ENCODE data around the gene CABLES1. TPM values are rescaled to one million over a fixed set of nuclear protein-coding genes. Genes with fewer than 3 reads are reported as not detected.

The CABLES1 gene
- total RNA-seq, 4 donors from 2014 or later = 28.1 to 43.8 (median 37.6) TPM

- WGBS, 2 donors = 22 to 32% methylated on average over 10 of the region's 10 CpGs
- no peak for TF ChIP-seq POLR2A (IDR thresholded peaks at IDR 0.05)
- no peak for TF ChIP-seq CTCF (IDR thresholded peaks at IDR 0.05)
- no peak overlapping the region for H3K4me3 ChIP-seq (replicated peaks in 1 of 3)
Measured at GRCh38 chr18:23114171-23114881, 21.0 kb upstream of the CABLES1 start.

GRCh38 chr18:23114911-23115310 is 20.4 kb upstream of the CABLES1 start:
- Histone ChIP-seq H3K4me1 (peaks cover 0 to 7% of the 10 kb centered on the region in 2 donors), H3K4me3 (replicated peaks in 1 of 3) (no peak overlapping the region), H3K36me3 (no peaks in the 10 kb centered on the region), H3K9me3 (no peaks in the 10 kb centered on the region), H3K27ac (no peak overlapping the region), H3K27me3 (no peaks in the 10 kb centered on the region)
- intact Hi-C loops (cut with DNase I) = no loop called here
- WGBS, 2 donors = 43 to 59% methylated on average over 5 of the region's 5 CpGs
- DNase-seq = no peak
- TF ChIP-seq POLR2A (IDR thresholded peaks at IDR 0.05) (no peak), CTCF (IDR thresholded peaks at IDR 0.05) (no peak)

More at GRCh38 chr18:23114171-23114881, 21.0 kb upstream of the CABLES1 start:
- Histone ChIP-seq H3K9me3 (no peaks in the 10 kb centered on the region), H3K27ac (no peak overlapping the region), H3K27me3 (no peaks in the 10 kb centered on the region), H3K36me3 (no peaks in the 10 kb centered on the region), H3K4me1 (peaks cover 0 to 7% of the 10 kb centered on the region in 2 donors)
- intact Hi-C loops (cut with DNase I) = no loop called here
- peak in 1 of 2 donors; percentile 9 for DNase-seq

GRCh38 chr18:23115683-23116096 is 19.6 kb upstream of the CABLES1 start:
- intact Hi-C loops (cut with DNase I) = no loop called here
- H3K9me3 ChIP-seq = no peaks in the 10 kb centered on the region
- TF ChIP-seq POLR2A (IDR thresholded peaks at IDR 0.05) = no peak
- TF ChIP-seq CTCF (IDR thresholded peaks at IDR 0.05) = no peak
- H3K4me3 ChIP-seq (replicated peaks in 1 of 3) = no peak overlapping the region
- no peak for DNase-seq
- no peaks in the 10 kb centered on the region for H3K27me3 ChIP-seq
- H3K4me1 ChIP-seq = peaks cover 0 to 7% of the 10 kb centered on the region in 2 donors
- no peaks in the 10 kb centered on the region for H3K36me3 ChIP-seq
- 62 to 74% methylated on average over 5 of the region's 5 CpGs for WGBS, 2 donors
- no peak overlapping the region for H3K27ac ChIP-seq

GRCh38 chr18:23121133-23121532 is 14.2 kb upstream of the CABLES1 start:
- Histone ChIP-seq H3K9me3 (no peaks in the 10 kb centered on the region), H3K36me3 (no peaks in the 10 kb centered on the region), H3K4me1 (no peaks in the 10 kb centered on the region), H3K4me3 (replicated peaks in 1 of 3) (no peak overlapping the region), H3K27ac (no peak overlapping the region), H3K27me3 (no peaks in the 10 kb centered on the region)
- DNase-seq = no peak
- 94 to 97% methylated on average over 8 of the region's 8 CpGs for WGBS, 2 donors
- TF ChIP-seq CTCF (IDR thresholded peaks at IDR 0.05) = no peak
- no peak for TF ChIP-seq POLR2A (IDR thresholded peaks at IDR 0.05)
- intact Hi-C loops (cut with DNase I) = loop anchor here (10.0 kb wide), 1 partner anchor 264 kb away; no protein-coding TSS in a partner anchor

All from thyroid gland (tissue), 4 donors.